Measurements from ENCODE around the gene C12orf57.

GRCh38 chr12:6936194-6936635 is 7.6 kb upstream of the C12orf57 start:
- TF ChIP-seq CTCF (IDR thresholded peaks at IDR 0.05; ENCODE audit: low read length) (no peak), EZH2 (IDR thresholded peaks at IDR 0.05; ENCODE audit: borderline replicate concordance, low read length) (no peak)
